SU-DHL-6 (cell line): ENCODE results near the gene ZXDA.
"Not testable (repeated sequence)": the region's sequence is repeated elsewhere in the genome, so short reads cannot be mapped to it uniquely, and the experiment has no call there.

Experiments used
- EZH2phosphoT487 ChIP-seq: fragments of 200-600 bp; sonication (generic), shearing (Covaris generic); conservative IDR thresholded peaks from 2 replicates; pipeline ENCODE4 v1.6.1; 2018; ENCODE audit warnings: mild to moderate bottlenecking, antibody characterized with exemption, low read length, moderate library complexity, mixed read lengths
- TF ChIP-seq, protein P1 (sequence below): fragments of 200-600 bp; sonication (generic); IDR thresholded peaks from one replicate; pipeline ENCODE4 v1.5.1; 2017; ENCODE audit warnings: antibody characterized with exemption, mild to moderate bottlenecking, low read length, moderate library complexity; ENCODE audit not compliant: insufficient read depth, poor library complexity, severe bottlenecking

DNA sequence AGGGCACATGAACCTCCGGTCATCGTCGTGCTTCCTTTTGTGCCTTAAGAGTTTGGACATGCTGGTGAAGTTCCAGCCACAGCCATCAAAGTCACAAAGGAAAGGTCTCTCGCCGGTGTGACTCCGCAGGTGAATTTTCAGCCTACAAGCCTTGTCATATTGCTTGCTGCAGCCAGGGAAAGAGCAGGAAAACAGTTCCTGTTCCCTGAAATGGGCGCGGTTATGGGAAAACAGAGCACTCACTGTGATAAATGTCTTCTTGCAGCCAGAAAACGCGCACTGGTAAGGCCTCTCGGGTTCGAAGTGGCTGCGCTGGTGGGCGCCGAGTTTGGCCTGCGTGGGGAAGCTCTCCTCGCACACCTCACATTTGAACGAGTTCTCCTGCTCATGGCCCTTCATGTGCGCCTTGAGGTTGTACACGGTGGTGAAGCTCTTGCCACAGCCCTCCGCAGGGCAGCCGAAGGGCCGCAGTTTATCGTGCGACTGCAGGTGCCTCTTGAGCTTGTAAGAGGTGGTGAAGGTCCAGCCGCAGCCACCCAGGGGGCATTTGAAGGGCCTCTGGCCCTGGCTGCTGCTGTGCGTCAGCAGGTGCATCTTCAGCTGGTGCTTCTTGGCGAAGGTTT lies 1.2 kb downstream of the ZXDA start:
- TF ChIP-seq, protein P1, sequence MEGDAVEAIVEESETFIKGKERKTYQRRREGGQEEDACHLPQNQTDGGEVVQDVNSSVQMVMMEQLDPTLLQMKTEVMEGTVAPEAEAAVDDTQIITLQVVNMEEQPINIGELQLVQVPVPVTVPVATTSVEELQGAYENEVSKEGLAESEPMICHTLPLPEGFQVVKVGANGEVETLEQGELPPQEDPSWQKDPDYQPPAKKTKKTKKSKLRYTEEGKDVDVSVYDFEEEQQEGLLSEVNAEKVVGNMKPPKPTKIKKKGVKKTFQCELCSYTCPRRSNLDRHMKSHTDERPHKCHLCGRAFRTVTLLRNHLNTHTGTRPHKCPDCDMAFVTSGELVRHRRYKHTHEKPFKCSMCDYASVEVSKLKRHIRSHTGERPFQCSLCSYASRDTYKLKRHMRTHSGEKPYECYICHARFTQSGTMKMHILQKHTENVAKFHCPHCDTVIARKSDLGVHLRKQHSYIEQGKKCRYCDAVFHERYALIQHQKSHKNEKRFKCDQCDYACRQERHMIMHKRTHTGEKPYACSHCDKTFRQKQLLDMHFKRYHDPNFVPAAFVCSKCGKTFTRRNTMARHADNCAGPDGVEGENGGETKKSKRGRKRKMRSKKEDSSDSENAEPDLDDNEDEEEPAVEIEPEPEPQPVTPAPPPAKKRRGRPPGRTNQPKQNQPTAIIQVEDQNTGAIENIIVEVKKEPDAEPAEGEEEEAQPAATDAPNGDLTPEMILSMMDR: not testable (repeated sequence)
- TF ChIP-seq EZH2phosphoT487: not testable (repeated sequence)
